Measurements from ENCODE around the gene SLC16A2.

GRCh38 chrX:74510401-74510800, 89.1 kb downstream of the SLC16A2 start:
- no peak for TF ChIP-seq CTCF (IDR thresholded peaks at IDR 0.05; ENCODE audit: low read length)
- TF ChIP-seq EZH2phosphoT487 (IDR thresholded peaks at IDR 0.05; ENCODE audit: low read length), result no peak
- no peak for TF ChIP-seq EZH2 (optimal IDR thresholded peaks at IDR 0.05; ENCODE audit: low read depth, low read length)

All from MM.1S (cell line).